Measurements from ENCODE around the gene ITLN2. TPM values are rescaled to one million over a fixed set of nuclear protein-coding genes. Genes with fewer than 3 reads are reported as not detected.
"Not testable (repeated sequence)": the region's sequence is repeated elsewhere in the genome, so short reads cannot be mapped to it uniquely, and the experiment has no call there.

ITLN2 gene
- total RNA-seq, 1 donor from 2014 or later: not detected

- no peak for DNase-seq (ENCODE audit: low spot score in 2 of 2)
- no peak for FAIRE-seq
Observed at GRCh38 chr1:160910170-160910750, 44.3 kb downstream of the ITLN2 start.

- no peak for FAIRE-seq
- no peak for DNase-seq (ENCODE audit: low spot score in 2 of 2)
Observed at GRCh38 chr1:160907976-160908375, 46.6 kb downstream of the ITLN2 start.

- FAIRE-seq (no peak), DNase-seq (ENCODE audit: low spot score in 2 of 2) (no peak)
Observed at GRCh38 chr1:160905617-160905989, 49.0 kb downstream of the ITLN2 start.

GRCh38 chr1:160904783-160905616 lies 49.6 kb downstream of the ITLN2 start:
- no peak for FAIRE-seq

GRCh38 chr1:160902251-160902650 lies 52.4 kb downstream of the ITLN2 start:
- FAIRE-seq; DNase-seq (ENCODE audit: low spot score in 2 of 2): not testable (repeated sequence)

More at GRCh38 chr1:160904783-160905616, 49.6 kb downstream of the ITLN2 start:
- DNase-seq (ENCODE audit: low spot score in 2 of 2): no peak

GRCh38 chr1:160901768-160902167 lies 52.8 kb downstream of the ITLN2 start:
- FAIRE-seq: no peak

GRCh38 chr1:160900683-160901082 lies 53.9 kb downstream of the ITLN2 start:
- FAIRE-seq; DNase-seq (ENCODE audit: low spot score in 2 of 2): not testable (repeated sequence)

More at GRCh38 chr1:160901768-160902167, 52.8 kb downstream of the ITLN2 start:
- no peak for DNase-seq (ENCODE audit: low spot score in 2 of 2)

Other genes starting within 250 kb of the ITLN2 start
- 0.82 TPM for gene CD48, start 243.0 kb downstream of the ITLN2 start, total RNA-seq
- gene SLAMF7, start 215.6 kb downstream of the ITLN2 start, total RNA-seq: not detected
- not detected for gene LY9, start 158.6 kb downstream of the ITLN2 start, total RNA-seq
- not detected for gene CD244, start 91.9 kb downstream of the ITLN2 start, total RNA-seq
- gene ITLN1, start 69.6 kb downstream of the ITLN2 start, total RNA-seq: not detected
- gene F11R, start 66.3 kb upstream of the ITLN2 start, total RNA-seq: 9.4 TPM
- gene TSTD1, start 84.2 kb upstream of the ITLN2 start, total RNA-seq: 32.6 TPM
- gene USF1, start 91.2 kb upstream of the ITLN2 start, total RNA-seq: 186 TPM
- 0.82 TPM for gene ARHGAP30, start 115.1 kb upstream of the ITLN2 start, total RNA-seq
- not detected for gene NECTIN4, start 134.7 kb upstream of the ITLN2 start, total RNA-seq
- gene KLHDC9, start 143.6 kb upstream of the ITLN2 start, total RNA-seq: 4.5 TPM
- 53.8 TPM for gene PFDN2, start 163.2 kb upstream of the ITLN2 start, total RNA-seq
- 14.7 TPM for gene NIT1, start 163.3 kb upstream of the ITLN2 start, total RNA-seq
- gene DEDD, start 177.9 kb upstream of the ITLN2 start, total RNA-seq: 21.6 TPM
- 138 TPM for gene UFC1, start 199.2 kb upstream of the ITLN2 start, total RNA-seq
- 8.2 TPM for gene USP21, start 204.7 kb upstream of the ITLN2 start, total RNA-seq
- gene PPOX, start 211.6 kb upstream of the ITLN2 start, total RNA-seq: 26.5 TPM
- 16.3 TPM for gene B4GALT3, start 222.7 kb upstream of the ITLN2 start, total RNA-seq
- gene ADAMTS4, start 244.2 kb upstream of the ITLN2 start, total RNA-seq: 0.41 TPM
- gene NDUFS2, start 247.6 kb upstream of the ITLN2 start, total RNA-seq: 143 TPM

Data from frontal cortex (tissue), 4 donors.